ENCODE results near the gene FTO.

Gene FTO

GRCh38 chr16:53904533-53904932, 200.6 kb downstream of the FTO start:
- DNase-seq (ENCODE audit: low spot score), result no peak
- TF ChIP-seq, protein P1, sequence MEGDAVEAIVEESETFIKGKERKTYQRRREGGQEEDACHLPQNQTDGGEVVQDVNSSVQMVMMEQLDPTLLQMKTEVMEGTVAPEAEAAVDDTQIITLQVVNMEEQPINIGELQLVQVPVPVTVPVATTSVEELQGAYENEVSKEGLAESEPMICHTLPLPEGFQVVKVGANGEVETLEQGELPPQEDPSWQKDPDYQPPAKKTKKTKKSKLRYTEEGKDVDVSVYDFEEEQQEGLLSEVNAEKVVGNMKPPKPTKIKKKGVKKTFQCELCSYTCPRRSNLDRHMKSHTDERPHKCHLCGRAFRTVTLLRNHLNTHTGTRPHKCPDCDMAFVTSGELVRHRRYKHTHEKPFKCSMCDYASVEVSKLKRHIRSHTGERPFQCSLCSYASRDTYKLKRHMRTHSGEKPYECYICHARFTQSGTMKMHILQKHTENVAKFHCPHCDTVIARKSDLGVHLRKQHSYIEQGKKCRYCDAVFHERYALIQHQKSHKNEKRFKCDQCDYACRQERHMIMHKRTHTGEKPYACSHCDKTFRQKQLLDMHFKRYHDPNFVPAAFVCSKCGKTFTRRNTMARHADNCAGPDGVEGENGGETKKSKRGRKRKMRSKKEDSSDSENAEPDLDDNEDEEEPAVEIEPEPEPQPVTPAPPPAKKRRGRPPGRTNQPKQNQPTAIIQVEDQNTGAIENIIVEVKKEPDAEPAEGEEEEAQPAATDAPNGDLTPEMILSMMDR (IDR thresholded peaks at IDR 0.05), result no peak
- Histone ChIP-seq H3K4me3 (no peak overlapping the region), H3K27ac (no peak overlapping the region)

DNA sequence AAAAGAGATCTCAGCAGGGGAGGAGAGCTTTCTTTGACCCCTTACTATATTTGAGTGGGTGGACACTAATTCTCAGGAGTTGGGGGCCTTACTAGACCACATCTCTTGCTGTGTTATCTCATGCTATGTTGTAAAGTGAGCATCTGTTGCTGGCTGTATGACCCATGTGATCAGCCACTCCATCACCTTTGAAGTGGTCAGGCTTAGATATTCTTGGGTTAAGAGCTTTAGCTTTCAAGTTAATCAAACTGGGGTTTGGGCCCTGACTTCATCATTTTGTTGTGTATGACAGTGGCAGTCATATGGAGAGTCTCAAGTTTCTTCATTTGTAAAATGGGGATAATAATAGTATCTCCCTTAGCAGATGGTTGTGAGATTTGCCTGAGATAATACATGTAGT, 201.1 kb downstream of the FTO start:
- no peak overlapping the region for H3K27ac ChIP-seq
- TF ChIP-seq, protein P1 (IDR thresholded peaks at IDR 0.05), result no peak
- no peak for DNase-seq (ENCODE audit: low spot score)
- no peak overlapping the region for H3K4me3 ChIP-seq

DNA sequence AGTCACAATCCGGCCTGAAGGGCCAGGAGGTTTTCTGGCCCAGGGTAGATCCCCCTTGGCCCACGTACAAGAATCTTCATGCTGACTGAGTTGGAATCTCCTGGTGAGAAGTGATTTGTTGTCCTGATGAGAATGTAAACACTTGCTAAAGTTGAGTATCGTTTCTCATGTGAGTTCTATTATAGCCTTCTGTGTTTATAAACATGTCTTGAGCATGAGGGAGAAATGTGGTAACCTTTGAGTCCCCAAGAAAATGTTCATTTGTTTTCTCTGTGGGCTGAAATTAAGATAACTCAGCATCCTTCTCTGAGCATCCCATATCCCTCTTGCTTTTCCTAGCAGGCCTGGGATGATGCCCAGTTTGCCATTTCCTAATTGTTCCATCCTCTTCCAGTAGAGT, 204.8 kb downstream of the FTO start:
- no peak for DNase-seq (ENCODE audit: low spot score)
- TF ChIP-seq, protein P1 (IDR thresholded peaks at IDR 0.05), result no peak
- H3K27ac ChIP-seq, result no peak overlapping the region
- H3K4me3 ChIP-seq, result no peak overlapping the region

GRCh38 chr16:53910990-53911389, 207.0 kb downstream of the FTO start:
- no peak for DNase-seq (ENCODE audit: low spot score)
- Histone ChIP-seq H3K27ac (no peak overlapping the region), H3K4me3 (no peak overlapping the region)
- TF ChIP-seq, protein P1 (IDR thresholded peaks at IDR 0.05), result no peak

- TF ChIP-seq, protein P1 (IDR thresholded peaks at IDR 0.05), result no peak
- no peak overlapping the region for H3K4me3 ChIP-seq
- no peak overlapping the region for H3K27ac ChIP-seq
- DNase-seq (ENCODE audit: low spot score), result no peak
Observed at GRCh38 chr16:53911513-53911912, 207.6 kb downstream of the FTO start.

DNA sequence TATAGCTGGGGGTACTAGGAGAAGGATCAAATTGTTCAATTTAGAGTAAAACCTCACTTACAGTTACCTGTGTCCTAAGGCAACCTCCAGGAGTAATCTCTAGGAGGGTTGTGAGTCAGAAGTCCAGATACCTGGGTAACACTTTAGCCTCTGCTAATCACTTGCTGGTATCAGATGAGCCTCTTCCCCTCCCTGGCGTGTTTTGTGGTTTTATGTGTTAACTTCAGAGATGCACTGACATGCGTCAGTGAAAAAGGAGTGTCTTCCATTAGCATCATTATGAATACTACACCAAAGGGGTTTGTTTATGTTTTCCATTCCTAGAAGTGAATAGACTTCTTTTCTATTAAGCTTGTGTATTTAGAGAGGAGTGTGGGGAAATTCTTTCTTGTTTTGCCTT, 208.2 kb downstream of the FTO start:
- Histone ChIP-seq H3K27ac (no peak overlapping the region), H3K4me3 (no peak overlapping the region)
- TF ChIP-seq, protein P1 (IDR thresholded peaks at IDR 0.05), result no peak
- no peak for DNase-seq (ENCODE audit: low spot score)

- DNase-seq (ENCODE audit: low spot score), result no peak
- Histone ChIP-seq H3K4me3 (no peak overlapping the region), H3K27ac (peak overlapping the region in 1 of 2 donors; percentile 7)
- TF ChIP-seq, protein P1 (IDR thresholded peaks at IDR 0.05), result no peak
Observed at GRCh38 chr16:53913099-53913870, 209.3 kb downstream of the FTO start.
